Measurements from ENCODE around the gene FOXJ3.

The FOXJ3 gene

GRCh38 chr1:42335809-42336518 is 929 bp upstream of the FOXJ3 start:
- intact Hi-C loops (cut with DNase I) = loop anchor here (2.0 to 10.0 kb wide), 4 partner anchors 71 to 349 kb away; partner anchors contain the start of gene YBX1

GRCh38 chr1:42334240-42335049 is 590 bp downstream of the FOXJ3 start:
- peak in 8 of 10 donors; percentile 18 to 88 (median 49) for DNase-seq
- intact Hi-C loops (cut with DNase I) = loop anchor here (2.0 to 10.0 kb wide), 4 partner anchors 70 to 350 kb away; partner anchors contain the start of gene YBX1

More at GRCh38 chr1:42335809-42336518, 929 bp upstream of the FOXJ3 start:
- no peak for DNase-seq

- intact Hi-C loops (cut with DNase I) = loop anchor here (2.0 to 10.0 kb wide), 4 partner anchors 69 to 351 kb away; partner anchors contain the start of gene YBX1
- no peak for DNase-seq
Measured at GRCh38 chr1:42333662-42334239, 1.3 kb downstream of the FOXJ3 start.

GRCh38 chr1:42332877-42333276 is 2.2 kb downstream of the FOXJ3 start:
- intact Hi-C loops (cut with DNase I) = loop anchor here (10.0 kb wide), 3 partner anchors 68 to 352 kb away; partner anchors contain the start of gene YBX1
- DNase-seq = no peak

GRCh38 chr1:42330215-42330614 is 4.8 kb downstream of the FOXJ3 start:
- intact Hi-C loops (cut with DNase I) = loop anchor here (10.0 kb wide), 3 partner anchors 65 to 355 kb away; partner anchors contain the start of gene YBX1

GRCh38 chr1:42328916-42329496 is 6.0 kb downstream of the FOXJ3 start:
- intact Hi-C loops (cut with DNase I) = no loop called here
- no peak for DNase-seq

More at GRCh38 chr1:42330215-42330614, 4.8 kb downstream of the FOXJ3 start:
- DNase-seq = no peak

- no peak for DNase-seq
- intact Hi-C loops (cut with DNase I) = no loop called here
Measured at GRCh38 chr1:42328047-42328625, 6.9 kb downstream of the FOXJ3 start.

GRCh38 chr1:42325014-42325402 is 10.0 kb downstream of the FOXJ3 start:
- intact Hi-C loops (cut with DNase I) = no loop called here
- DNase-seq = no peak

- DNase-seq = no peak
- intact Hi-C loops (cut with DNase I) = no loop called here
Measured at GRCh38 chr1:42324398-42325013, 10.5 kb downstream of the FOXJ3 start.

- no peak for DNase-seq
- intact Hi-C loops (cut with DNase I) = no loop called here
Measured at GRCh38 chr1:42323551-42323950, 11.5 kb downstream of the FOXJ3 start.

- no peak for DNase-seq
- intact Hi-C loops (cut with DNase I) = no loop called here
Measured at GRCh38 chr1:42322577-42322976, 12.5 kb downstream of the FOXJ3 start.

GRCh38 chr1:42321731-42322130 is 13.3 kb downstream of the FOXJ3 start:
- DNase-seq = no peak
- intact Hi-C loops (cut with DNase I) = no loop called here

GRCh38 chr1:42320708-42321107 is 14.3 kb downstream of the FOXJ3 start:
- intact Hi-C loops (cut with DNase I) = no loop called here
- DNase-seq = no peak

- intact Hi-C loops (cut with DNase I) = no loop called here
- no peak for DNase-seq
Measured at GRCh38 chr1:42319871-42320484, 15.1 kb downstream of the FOXJ3 start.

- peak in 1 of 10 donors; percentile 37 for DNase-seq
- intact Hi-C loops (cut with DNase I) = no loop called here
Measured at GRCh38 chr1:42319128-42319851, 15.7 kb downstream of the FOXJ3 start.

- intact Hi-C loops (cut with DNase I) = no loop called here
- DNase-seq = no peak
Measured at GRCh38 chr1:42318601-42319000, 16.4 kb downstream of the FOXJ3 start.

GRCh38 chr1:42317308-42317707 is 17.7 kb downstream of the FOXJ3 start:
- intact Hi-C loops (cut with DNase I) = no loop called here
- no peak for DNase-seq

- intact Hi-C loops (cut with DNase I) = no loop called here
- DNase-seq = no peak
Measured at GRCh38 chr1:42316292-42316691, 18.7 kb downstream of the FOXJ3 start.

- intact Hi-C loops (cut with DNase I) = no loop called here
- DNase-seq = no peak
Measured at GRCh38 chr1:42315500-42315899, 19.5 kb downstream of the FOXJ3 start.

All from posterior cingulate gyrus (tissue), 11 donors.